GM06990 (cell line): ENCODE measurements around the gene FYB2.

Source experiments
- DNase-seq: peaks from one replicate; pipeline ENCODE4 v3.0.0-alpha.2; 2011; ENCODE audit not compliant: insufficient read length; ENCODE audit errors: extremely low read depth
- H3K27me3 ChIP-seq: replicated peaks from 2 replicates; pipeline ENCODE4 v1.6.0; 2011; ENCODE audit warnings: low read length; ENCODE audit not compliant: control insufficient read depth, insufficient read depth
- H3K36me3 ChIP-seq: 2 replicates; pipeline ENCODE4 v1.5.1; 2011; ENCODE audit warnings: low read length; ENCODE audit not compliant: control insufficient read depth, insufficient read depth
- H3K4me3 ChIP-seq: replicated peaks from 2 replicates; pipeline ENCODE4 v1.5.1; 2011; ENCODE audit warnings: low read depth, mild to moderate bottlenecking, control low read depth, low read length
- CTCF ChIP-seq: IDR thresholded peaks from 2 replicates; pipeline ENCODE4 v1.5.1; 2011; ENCODE audit warnings: low read length, control low read depth, mild to moderate bottlenecking, inconsistent platforms; ENCODE audit not compliant: insufficient read depth, poor library complexity, severe bottlenecking

FYB2 gene

GRCh38 chr1:56688522-56689026, 130.6 kb downstream of the FYB2 start:
- no peak for TF ChIP-seq CTCF
- H3K27me3 ChIP-seq = no peaks in the 10 kb centered on the region
- no peak overlapping the region for H3K4me3 ChIP-seq
- no peaks in the 10 kb centered on the region for H3K36me3 ChIP-seq
- DNase-seq = no peak

GRCh38 chr1:56686169-56686568, 133.0 kb downstream of the FYB2 start:
- DNase-seq = no peak
- Histone ChIP-seq H3K27me3 (no peaks in the 10 kb centered on the region), H3K36me3 (no peaks in the 10 kb centered on the region), H3K4me3 (no peak overlapping the region)
- no peak for TF ChIP-seq CTCF

DNA sequence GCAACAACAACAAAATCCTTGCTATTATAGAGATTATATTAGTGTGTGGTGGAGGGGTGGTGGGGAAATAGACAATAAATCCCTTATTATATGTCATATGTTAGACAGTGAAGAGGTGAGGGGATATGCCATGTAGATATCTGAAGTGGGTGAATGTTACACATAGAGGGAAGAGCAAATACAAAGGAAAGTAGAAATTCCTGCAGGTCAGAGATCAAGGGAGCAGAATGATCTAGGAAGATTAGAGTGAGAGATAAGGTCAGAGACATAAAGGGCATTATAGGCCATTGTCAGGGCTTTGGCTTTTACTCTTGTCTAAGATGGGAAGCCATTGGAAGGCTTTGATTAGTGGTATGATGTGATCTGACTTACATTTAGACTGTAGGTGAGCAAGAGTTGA, 135.6 kb downstream of the FYB2 start:
- Histone ChIP-seq H3K4me3 (no peak overlapping the region), H3K27me3 (no peaks in the 10 kb centered on the region), H3K36me3 (no peaks in the 10 kb centered on the region)
- DNase-seq = no peak
- no peak for TF ChIP-seq CTCF

DNA sequence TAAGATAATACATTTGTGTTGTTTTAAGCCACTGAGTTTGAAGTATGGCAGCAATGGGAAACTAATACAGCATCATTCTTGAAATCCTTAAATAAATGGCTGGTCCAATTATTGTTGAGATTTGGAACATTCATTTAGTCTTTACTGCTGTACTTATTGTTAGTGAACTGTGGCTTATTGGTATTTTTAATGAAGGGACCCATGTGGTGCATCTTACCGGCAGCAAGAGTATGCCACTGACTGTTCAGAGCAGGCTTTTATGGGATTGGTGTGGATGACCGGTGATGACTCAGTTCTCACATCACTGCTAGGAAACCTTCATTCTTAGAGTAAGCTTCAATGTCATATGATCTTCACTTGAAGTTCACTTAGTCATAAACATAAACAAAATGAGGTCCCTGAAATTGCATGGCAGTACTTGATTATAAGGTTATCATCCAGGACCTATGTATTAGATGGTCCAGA, 142.6 kb downstream of the FYB2 start:
- no peak for TF ChIP-seq CTCF
- no peak overlapping the region for H3K4me3 ChIP-seq
- no peak for DNase-seq
- H3K27me3 ChIP-seq = no peaks in the 10 kb centered on the region
- no peaks in the 10 kb centered on the region for H3K36me3 ChIP-seq

GRCh38 chr1:56675763-56676162, 143.4 kb downstream of the FYB2 start:
- H3K36me3 ChIP-seq = no peaks in the 10 kb centered on the region
- DNase-seq = no peak
- no peak overlapping the region for H3K4me3 ChIP-seq
- H3K27me3 ChIP-seq = no peaks in the 10 kb centered on the region
- no peak for TF ChIP-seq CTCF

GRCh38 chr1:56672579-56672978, 146.6 kb downstream of the FYB2 start:
- Histone ChIP-seq H3K36me3 (no peaks in the 10 kb centered on the region), H3K27me3 (no peaks in the 10 kb centered on the region), H3K4me3 (no peak overlapping the region)
- DNase-seq = no peak
- TF ChIP-seq CTCF = no peak
